Hematopoietic multipotent progenitor cell treated with erythropoietin and hydrocortisone succinate and interleukin-3 and kit ligand, for 8 days (in vitro differentiated cells): ENCODE measurements around the gene NOC3L.
"Not testable (repeated sequence)": the region's sequence is repeated elsewhere in the genome, so short reads cannot be mapped to it uniquely, and the experiment has no call there.

ENCODE experiments used
- DNase-seq: peaks from one replicate; pipeline ENCODE4 v3.0.0-alpha.2; 2015

Gene NOC3L

GRCh38 chr10:94358480-94358879, 4.3 kb downstream of the NOC3L start:
- no peak for DNase-seq

GRCh38 chr10:94357193-94357592, 5.5 kb downstream of the NOC3L start:
- no peak for DNase-seq

GRCh38 chr10:94355841-94356240, 6.9 kb downstream of the NOC3L start:
- no peak for DNase-seq

GRCh38 chr10:94353336-94353735, 9.4 kb downstream of the NOC3L start:
- DNase-seq: peak; percentile 81

- no peak for DNase-seq
These were observed 11.7 kb downstream of the NOC3L start for GRCh38 chr10:94351089-94351488.

GRCh38 chr10:94350500-94350899, 12.2 kb downstream of the NOC3L start:
- not testable (repeated sequence) for DNase-seq

GRCh38 chr10:94349327-94349726, 13.4 kb downstream of the NOC3L start:
- no peak for DNase-seq

GRCh38 chr10:94344522-94345122, 18.1 kb downstream of the NOC3L start:
- DNase-seq: no peak

GRCh38 chr10:94343151-94343550, 19.6 kb downstream of the NOC3L start:
- no peak for DNase-seq

GRCh38 chr10:94334857-94335256, 27.9 kb downstream of the NOC3L start:
- no peak for DNase-seq

GRCh38 chr10:94333051-94333450, 29.7 kb downstream of the NOC3L start:
- DNase-seq: no peak

- no peak for DNase-seq
These were observed 34.1 kb downstream of the NOC3L start for GRCh38 chr10:94328613-94329012.

GRCh38 chr10:94327649-94328048, 35.1 kb downstream of the NOC3L start:
- no peak for DNase-seq

GRCh38 chr10:94324609-94325233, 38.0 kb downstream of the NOC3L start:
- no peak for DNase-seq

- peak; percentile 79 for DNase-seq
These were observed 42.3 kb downstream of the NOC3L start for GRCh38 chr10:94320285-94320914.

- no peak for DNase-seq
These were observed 46.2 kb downstream of the NOC3L start for GRCh38 chr10:94316560-94316959.

- no peak for DNase-seq
These were observed 46.7 kb downstream of the NOC3L start for GRCh38 chr10:94315975-94316464.

- DNase-seq: no peak
These were observed 47.7 kb downstream of the NOC3L start for GRCh38 chr10:94315024-94315451.

GRCh38 chr10:94310369-94310768, 52.4 kb downstream of the NOC3L start:
- DNase-seq: no peak

- no peak for DNase-seq
These were observed 53.9 kb downstream of the NOC3L start for GRCh38 chr10:94308866-94309265.

- no peak for DNase-seq
These were observed 55.6 kb downstream of the NOC3L start for GRCh38 chr10:94307046-94307615.

GRCh38 chr10:94303929-94304328, 58.8 kb downstream of the NOC3L start:
- DNase-seq: no peak

GRCh38 chr10:94300042-94300441, 62.7 kb downstream of the NOC3L start:
- DNase-seq: no peak

GRCh38 chr10:94299417-94299816, 63.3 kb downstream of the NOC3L start:
- peak; percentile 96 for DNase-seq
